GM23248 (cell line): ENCODE measurements around the gene USP34. TPM values are rescaled to one million over a fixed set of nuclear protein-coding genes. Genes with fewer than 3 reads are reported as not detected.
"Not testable (repeated sequence)": the region's sequence is repeated elsewhere in the genome, so short reads cannot be mapped to it uniquely, and the experiment has no call there.

ENCODE experiments used
- DNase-seq: peaks from one replicate; pipeline ENCODE4 v3.0.0-alpha.2; 2015
- H2AFZ ChIP-seq: fragments of 200-600 bp; sonication (generic); 2 replicates; pipeline ENCODE4 v1.6.1; 2016; ENCODE audit warnings: antibody characterized with exemption
- H3F3A ChIP-seq: fragments of 200-600 bp; sonication (generic); 2 replicates; pipeline ENCODE4 v1.6.1; 2016; ENCODE audit warnings: mild to moderate bottlenecking, antibody characterized with exemption, mixed run types; ENCODE audit not compliant: insufficient read depth
- H3K27ac ChIP-seq: fragments of 200-600 bp; sonication (generic); 2 replicates; pipeline ENCODE4 v1.5.1; 2016; ENCODE audit warnings: mild to moderate bottlenecking
- H3K27me3 ChIP-seq: fragments of 200-600 bp; sonication (generic); replicated peaks from 2 replicates; pipeline ENCODE4 v1.6.1; 2016; ENCODE audit warnings: mild to moderate bottlenecking; ENCODE audit not compliant: insufficient read depth
- H3K36me3 ChIP-seq: fragments of 200-600 bp; sonication (generic); 2 replicates; pipeline ENCODE4 v1.6.1; 2016; ENCODE audit warnings: low read depth, mild to moderate bottlenecking
- H3K4me1 ChIP-seq: fragments of 200-600 bp; sonication (generic); 2 replicates; pipeline ENCODE4 v1.6.1; 2016; ENCODE audit warnings: mild to moderate bottlenecking; ENCODE audit not compliant: insufficient read depth
- H3K4me2 ChIP-seq: fragments of 200-600 bp; sonication (generic); one replicate; pipeline ENCODE4 v1.6.1; 2016; ENCODE audit warnings: mild to moderate bottlenecking; ENCODE audit not compliant: unreplicated experiment
- H3K4me3 ChIP-seq: fragments of 200-600 bp; sonication (generic); 2 replicates; pipeline ENCODE4 v1.5.1; 2016; ENCODE audit warnings: mild to moderate bottlenecking
- H3K79me2 ChIP-seq: fragments of 200-600 bp; sonication (generic); 2 replicates; pipeline ENCODE4 v1.6.1; 2016; ENCODE audit warnings: mild to moderate bottlenecking; ENCODE audit not compliant: insufficient read depth
- H3K9ac ChIP-seq: fragments of 200-600 bp; sonication (generic); 2 replicates; pipeline ENCODE4 v1.6.1; 2016; ENCODE audit warnings: mild to moderate bottlenecking
- H3K9me2 ChIP-seq: fragments of 200-600 bp; sonication (generic); 2 replicates; pipeline ENCODE4 v1.6.1; 2016; ENCODE audit warnings: mixed run types, mild to moderate bottlenecking, moderate library complexity; ENCODE audit not compliant: insufficient read depth
- H3K9me3 ChIP-seq: fragments of 200-600 bp; sonication (generic); one replicate; pipeline ENCODE4 v1.6.1; 2017; ENCODE audit warnings: low read depth
- H4K20me1 ChIP-seq: fragments of 200-600 bp; sonication (generic); 2 replicates; pipeline ENCODE4 v1.6.0; 2016; ENCODE audit not compliant: insufficient read depth
- EZH2 ChIP-seq: fragments of 200-600 bp; sonication (generic); IDR thresholded peaks from 2 replicates; pipeline ENCODE4 v1.6.1; 2018; ENCODE audit warnings: antibody characterized with exemption, mild to moderate bottlenecking; ENCODE audit not compliant: insufficient read depth, poor library complexity, severe bottlenecking
- EZH2phosphoT487 ChIP-seq: fragments of 200-600 bp; sonication (generic); IDR thresholded peaks from 2 replicates; pipeline ENCODE4 v1.6.1; 2018; ENCODE audit warnings: antibody characterized with exemption, moderate library complexity, mild to moderate bottlenecking, low read depth; ENCODE audit not compliant: insufficient read depth
- WGBS, 2 experiments: methylation state at CpG; one replicate each; pipeline ENCODE4 v1.1.6; 2015 to 2017; ENCODE audit warnings: low lambda C conversion rate in 2 of 2, low coverage in 1 of 2; ENCODE audit errors: missing lambda C conversion rate in 2 of 2; 5-methylcytosine and 5-hydroxymethylcytosine counted together
- in situ Hi-C: fragments of 300-500 bp; cut with MboI; formaldehyde crosslinking; loops from 2 replicates; pipeline ENCODE4 v1.15.0; 2020
- polyA plus RNA-seq: library from polyadenylated mRNA; unstranded; fragments of >200 nt; fragmentation: Nextera tagmentation; extraction: Ambion mirVana; gene quantifications from 2 replicates; pipeline ENCODE4 v1.2.1, GENCODE V29; 2016
- total RNA-seq: library from RNA; depleted of rRNA; stranded (reverse); fragments of >200 nt; shearing (Covaris generic); gene quantifications from 2 replicates; pipeline ENCODE4 v1.2.3, GENCODE V29; 2014

USP34 gene
- total and polyA plus RNA-seq, 2 experiments from 2014 or later, result 34.5 to 77.6 TPM

DNA sequence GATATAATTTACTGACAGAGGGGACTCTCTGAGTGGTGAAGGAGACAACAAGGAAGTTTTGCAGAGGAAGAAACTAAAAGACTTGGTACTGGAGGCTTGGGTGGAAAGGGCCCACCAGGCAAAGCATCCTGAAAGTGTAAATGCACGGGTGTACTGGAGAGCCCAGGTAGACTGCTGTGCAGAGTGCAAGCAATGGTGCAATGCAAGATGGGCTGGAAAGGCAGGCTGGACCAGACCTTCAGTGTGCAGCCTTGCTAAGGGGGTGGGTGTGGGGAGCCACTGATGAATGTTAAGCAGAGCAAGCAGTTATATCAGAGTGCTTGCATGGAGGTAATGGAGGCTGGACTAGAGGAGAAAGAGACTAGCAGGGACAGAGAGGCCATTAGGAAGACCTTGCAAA lies 298.2 kb downstream of the USP34 start:
- Histone ChIP-seq H4K20me1 (no peaks in the 10 kb centered on the region), H3K9me2 (no peaks in the 10 kb centered on the region), H3K4me2 (no peak overlapping the region), H3K27me3 (no peaks in the 10 kb centered on the region), H3K27ac (no peak overlapping the region), H3K4me1 (no peaks in the 10 kb centered on the region), H3F3A (no peaks in the 10 kb centered on the region), H3K79me2 (peaks cover 3% of the 10 kb centered on the region), H3K4me3 (no peak overlapping the region), H2AFZ (no peak overlapping the region), H3K9me3 (no peaks in the 10 kb centered on the region), H3K36me3 (no peaks in the 10 kb centered on the region), H3K9ac (no peak overlapping the region)
- 78% methylated on average over 1 of the region's 1 CpG for WGBS, 2 experiments
- in situ Hi-C loops, result no loop called here
- TF ChIP-seq EZH2phosphoT487 (no peak), EZH2 (no peak)
- DNase-seq, result no peak

DNA sequence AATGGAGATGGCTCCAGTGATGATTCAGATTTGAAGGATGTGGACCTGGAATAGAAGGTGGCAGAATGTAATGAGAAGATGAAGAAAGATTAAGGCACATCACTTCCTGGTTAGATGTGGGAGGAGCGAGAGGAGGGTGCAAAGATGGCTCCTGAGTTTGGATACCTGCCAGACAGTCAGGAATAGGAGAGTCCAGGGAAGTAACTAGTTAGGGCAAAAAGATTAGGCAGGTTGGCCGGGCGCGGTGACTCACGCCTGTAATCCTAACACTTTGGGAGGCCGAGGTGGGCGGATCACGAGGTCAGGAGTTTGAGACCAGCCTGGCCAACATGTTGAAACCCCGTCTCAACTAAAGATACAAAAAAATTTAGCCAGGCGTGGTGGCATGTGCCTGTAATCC lies 303.3 kb downstream of the USP34 start:
- no peaks in the 10 kb centered on the region for H4K20me1 ChIP-seq
- WGBS, 2 experiments, result 93 to 97% methylated on average over 9 to 10 of the region's 10 CpGs
- H3K9ac ChIP-seq, result no peak overlapping the region
- no peaks in the 10 kb centered on the region for H3K27me3 ChIP-seq
- no peaks in the 10 kb centered on the region for H3K4me1 ChIP-seq
- H3K79me2 ChIP-seq, result no peaks in the 10 kb centered on the region
- TF ChIP-seq EZH2phosphoT487 (no peak), EZH2 (no peak)
- no peak overlapping the region for H3K27ac ChIP-seq
- no peak overlapping the region for H3K4me2 ChIP-seq
- H3K36me3 ChIP-seq, result peaks cover 3% of the 10 kb centered on the region; the same call in 1 of the 2 replicates
- in situ Hi-C loops, result no loop called here
- no peaks in the 10 kb centered on the region for H3K9me3 ChIP-seq
- no peaks in the 10 kb centered on the region for H3F3A ChIP-seq
- no peak for DNase-seq
- no peaks in the 10 kb centered on the region for H3K9me2 ChIP-seq
- H2AFZ ChIP-seq, result no peak overlapping the region
- no peak overlapping the region for H3K4me3 ChIP-seq

DNA sequence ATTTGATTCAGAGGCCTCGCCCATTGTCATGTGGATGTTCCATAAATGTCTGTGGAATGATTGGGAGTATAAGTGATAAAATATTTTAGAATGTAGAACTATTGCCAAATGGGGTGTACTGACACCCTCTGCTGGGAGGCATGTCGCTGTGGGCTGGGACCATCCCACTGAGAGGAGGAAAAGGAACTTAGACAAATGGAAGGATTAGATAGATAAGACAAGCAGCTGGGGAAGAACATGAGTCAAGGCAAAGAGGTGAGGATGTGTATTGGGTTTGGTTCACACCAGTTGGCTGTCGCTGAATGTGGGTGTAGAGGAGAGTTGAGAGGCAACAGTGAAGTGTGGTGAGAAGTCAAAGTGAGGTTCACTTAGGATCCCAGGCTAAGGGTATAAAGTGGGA lies 304.9 kb downstream of the USP34 start:
- no peaks in the 10 kb centered on the region for H3F3A ChIP-seq

DNA sequence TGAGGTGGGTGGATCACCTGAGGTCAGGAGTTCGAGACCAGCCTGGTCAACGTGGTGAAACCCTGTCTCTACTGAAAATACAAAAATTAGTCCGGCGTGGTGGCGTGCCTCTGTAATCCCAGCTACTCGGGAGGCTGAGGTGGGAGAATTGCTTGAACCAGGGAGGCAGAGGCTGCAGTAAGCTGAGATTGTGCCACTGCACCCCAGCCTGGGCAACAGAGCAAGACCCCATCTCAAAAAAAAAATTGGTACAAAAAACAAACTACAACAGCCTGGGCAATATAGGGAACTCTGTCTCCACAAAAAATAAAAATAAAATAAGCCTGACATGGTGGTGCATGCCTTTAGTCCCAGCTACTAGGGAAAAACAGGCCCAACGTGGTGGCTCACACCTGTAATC lies 305.8 kb downstream of the USP34 start:
- H3K27me3 ChIP-seq, H3K36me3 ChIP-seq, H3K4me1 ChIP-seq, H3F3A ChIP-seq, H4K20me1 ChIP-seq, in situ Hi-C loops, H3K4me2 ChIP-seq, H3K4me3 ChIP-seq, H3K9me2 ChIP-seq, H3K27ac ChIP-seq, H2AFZ ChIP-seq, H3K79me2 ChIP-seq, DNase-seq, H3K9ac ChIP-seq, H3K9me3 ChIP-seq: not testable (repeated sequence)
- 95 to 96% methylated on average over 7 of the region's 7 CpGs for WGBS, 2 experiments

More for the DNA sequence above, 304.9 kb downstream of the USP34 start:
- Histone ChIP-seq H3K9me3 (no peaks in the 10 kb centered on the region), H3K36me3 (peaks cover 3% of the 10 kb centered on the region; the same call in 1 of the 2 replicates), H3K27me3 (no peaks in the 10 kb centered on the region), H3K4me2 (no peak overlapping the region), H4K20me1 (no peaks in the 10 kb centered on the region), H3K9me2 (no peaks in the 10 kb centered on the region), H3K9ac (no peak overlapping the region), H3K27ac (no peak overlapping the region), H3K4me1 (no peaks in the 10 kb centered on the region), H3K79me2 (no peaks in the 10 kb centered on the region), H2AFZ (no peak overlapping the region), H3K4me3 (no peak overlapping the region)
- 80 to 84% methylated on average over 3 of the region's 3 CpGs for WGBS, 2 experiments
- TF ChIP-seq EZH2phosphoT487 (no peak), EZH2 (no peak)
- no peak for DNase-seq
- in situ Hi-C loops, result no loop called here

DNA sequence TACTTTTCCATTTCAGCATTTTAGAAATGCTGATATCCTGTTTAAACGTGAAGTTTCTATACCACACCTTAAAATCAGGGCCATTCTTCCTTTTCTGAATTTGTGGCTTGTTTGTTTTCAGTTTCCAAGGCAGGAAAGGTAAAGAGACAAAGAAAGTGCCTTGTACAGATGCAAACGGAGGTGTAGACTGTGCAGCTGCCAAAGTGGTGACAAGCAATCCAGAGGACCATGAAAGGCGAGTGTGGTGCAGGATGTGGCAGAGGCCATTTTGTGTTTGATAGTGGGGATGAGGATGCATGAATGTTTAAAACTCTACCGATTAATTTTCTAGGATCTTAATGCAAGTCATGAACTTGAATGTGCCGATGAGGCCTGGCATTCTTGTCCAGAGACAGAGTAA lies 308.2 kb downstream of the USP34 start:
- Histone ChIP-seq H3K9me3 (no peaks in the 10 kb centered on the region), H3K27ac (no peak overlapping the region), H3K9ac (no peak overlapping the region), H3K79me2 (no peaks in the 10 kb centered on the region), H4K20me1 (no peaks in the 10 kb centered on the region), H3K4me1 (no peaks in the 10 kb centered on the region), H3K36me3 (peaks cover 3% of the 10 kb centered on the region; the same call in 1 of the 2 replicates), H3K9me2 (no peaks in the 10 kb centered on the region), H3K4me3 (no peak overlapping the region), H3K27me3 (no peaks in the 10 kb centered on the region), H2AFZ (no peak overlapping the region), H3K4me2 (no peak overlapping the region), H3F3A (no peaks in the 10 kb centered on the region)
- TF ChIP-seq EZH2phosphoT487 (no peak), EZH2 (no peak)
- no peak for DNase-seq
- WGBS, 2 experiments, result 85 to 89% methylated on average over 5 of the region's 5 CpGs
- in situ Hi-C loops, result no loop called here
